ENCODE data around the gene PDZRN4. TPM values are rescaled to one million over a fixed set of nuclear protein-coding genes. Genes with fewer than 3 reads are reported as not detected.
A peak's percentile ranks its signal among the peaks of the same experiment; 100 is the strongest.
"Not testable (repeated sequence)": the region's sequence is repeated elsewhere in the genome, so short reads cannot be mapped to it uniquely, and the experiment has no call there.

The PDZRN4 gene
- total and polyA plus RNA-seq, 12 donors, result 0.28 to 2.3 (median 1.0) TPM

GRCh38 chr12:41274643-41275042 is 86.5 kb downstream of the PDZRN4 start:
- H3K27ac ChIP-seq, result no peak overlapping the region
- intact Hi-C loops (cut with DNase I), result loop anchor here in 1 of 2 donors (10.0 kb wide), 1 partner anchor 750 kb away; no protein-coding TSS in a partner anchor
- no peaks in the 10 kb centered on the region for H3K9me3 ChIP-seq (replicated peaks in 1 of 3)
- TF ChIP-seq CTCF (IDR thresholded peaks at IDR 0.05), result no peak
- no peak for TF ChIP-seq POLR2A (IDR thresholded peaks at IDR 0.05)
- no peaks in the 10 kb centered on the region for H3K36me3 ChIP-seq (replicated peaks in 1 of 2)
- DNase-seq, result no peak
- H3K4me3 ChIP-seq, result no peak overlapping the region
- H3K4me1 ChIP-seq (replicated peaks in 1 of 2), result peaks cover 0 to 8% of the 10 kb centered on the region in 2 donors
- 50 to 58% (median 54%) methylated on average over 2 of the region's 2 CpGs for WGBS, 4 donors
- no peaks in the 10 kb centered on the region for H3K27me3 ChIP-seq

GRCh38 chr12:41277100-41277945 is 89.2 kb downstream of the PDZRN4 start:
- WGBS, 4 donors, result 37 to 44% (median 39%) methylated on average over 15 of the region's 15 CpGs
- H3K9me3 ChIP-seq (replicated peaks in 1 of 3), result no peaks in the 10 kb centered on the region
- no peak overlapping the region for H3K4me3 ChIP-seq
- no peak for TF ChIP-seq POLR2A (IDR thresholded peaks at IDR 0.05)
- peak; percentile 30 to 66 (median 49) for TF ChIP-seq CTCF (IDR thresholded peaks at IDR 0.05)
- no peak overlapping the region for H3K27ac ChIP-seq
- H3K27me3 ChIP-seq, result no peaks in the 10 kb centered on the region
- H3K4me1 ChIP-seq (replicated peaks in 1 of 2), result peaks cover 0 to 8% of the 10 kb centered on the region in 2 donors
- H3K36me3 ChIP-seq (replicated peaks in 1 of 2), result no peaks in the 10 kb centered on the region
- intact Hi-C loops (cut with DNase I), result loop anchor here in 1 of 2 donors (10.0 kb wide), 1 partner anchor 747 kb away; no protein-coding TSS in a partner anchor
- DNase-seq, result peak in 4 of 7 donors; percentile 19 to 31 (median 22)

DNA sequence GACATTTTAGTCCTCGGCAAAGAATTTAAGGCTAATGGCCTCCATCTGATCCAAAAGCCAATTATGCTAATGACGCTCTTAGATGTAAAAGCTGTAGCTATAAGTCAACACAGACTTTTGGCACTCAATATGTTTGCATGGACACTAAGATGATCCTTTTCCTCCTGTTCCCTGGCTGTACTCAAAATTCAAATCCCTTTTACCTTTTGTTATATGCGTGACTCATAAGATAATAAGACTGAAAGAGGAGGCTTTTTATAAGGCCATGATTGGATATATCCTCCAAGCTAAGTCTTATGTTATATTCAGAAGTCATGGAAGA is 89.8 kb downstream of the PDZRN4 start:
- DNase-seq, result no peak
- no peak for TF ChIP-seq CTCF (IDR thresholded peaks at IDR 0.05)
- no peak for TF ChIP-seq POLR2A (IDR thresholded peaks at IDR 0.05)
- intact Hi-C loops (cut with DNase I), result loop anchor here in 1 of 2 donors (10.0 kb wide), 1 partner anchor 747 kb away; no protein-coding TSS in a partner anchor
- Histone ChIP-seq H3K4me1 (replicated peaks in 1 of 2) (peaks cover 0 to 8% of the 10 kb centered on the region in 2 donors), H3K4me3 (no peak overlapping the region), H3K9me3 (replicated peaks in 1 of 3) (no peaks in the 10 kb centered on the region), H3K36me3 (replicated peaks in 1 of 2) (no peaks in the 10 kb centered on the region), H3K27ac (no peak overlapping the region), H3K27me3 (no peaks in the 10 kb centered on the region)
- WGBS, 4 donors, result 88 to 94% (median 92%) methylated on average over 3 of the region's 3 CpGs

DNA sequence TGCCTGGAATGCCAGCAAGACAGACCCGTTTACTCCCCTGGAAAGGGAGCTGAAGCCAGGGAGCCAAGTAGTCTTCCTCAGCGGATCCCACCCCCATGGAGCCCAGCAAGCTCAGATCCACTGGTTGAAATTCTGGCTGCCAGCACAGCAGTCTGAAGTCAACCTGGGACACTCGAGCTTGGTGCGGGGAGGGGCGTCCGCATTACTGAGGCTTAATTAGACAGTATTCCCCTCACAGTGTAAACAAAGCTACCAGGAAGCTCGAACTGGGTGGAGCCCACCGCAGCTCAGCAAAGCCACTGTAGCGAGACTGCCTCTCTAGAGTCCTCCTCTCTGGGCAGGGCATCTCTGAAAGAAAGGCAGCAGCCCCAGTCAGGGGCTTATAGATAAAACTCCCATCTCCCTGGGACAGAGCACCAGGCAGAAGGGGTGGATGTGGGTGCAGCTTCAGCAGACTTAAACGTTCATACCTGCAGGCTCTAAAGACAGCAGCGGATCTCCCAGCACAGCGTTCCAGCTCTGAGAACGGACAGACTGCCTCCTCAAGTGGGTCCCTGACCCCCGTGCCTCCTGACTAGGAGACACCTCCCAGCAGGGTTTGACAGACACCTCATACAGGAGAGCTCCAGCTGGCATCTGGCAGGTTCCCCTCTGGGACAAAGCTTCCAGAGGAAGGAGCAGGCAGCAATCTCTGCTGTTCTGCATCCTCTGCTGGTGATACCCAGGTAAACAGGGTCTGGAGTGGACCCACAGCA is 92.4 kb downstream of the PDZRN4 start:
- H3K27me3 ChIP-seq; H3K4me3 ChIP-seq; H3K9me3 ChIP-seq (replicated peaks in 1 of 3); H3K4me1 ChIP-seq (replicated peaks in 1 of 2); H3K27ac ChIP-seq; H3K36me3 ChIP-seq (replicated peaks in 1 of 2); DNase-seq; intact Hi-C loops (cut with DNase I): not testable (repeated sequence)
- 65 to 89% (median 87%) methylated on average over 12 to 14 of the region's 14 CpGs for WGBS, 4 donors

DNA sequence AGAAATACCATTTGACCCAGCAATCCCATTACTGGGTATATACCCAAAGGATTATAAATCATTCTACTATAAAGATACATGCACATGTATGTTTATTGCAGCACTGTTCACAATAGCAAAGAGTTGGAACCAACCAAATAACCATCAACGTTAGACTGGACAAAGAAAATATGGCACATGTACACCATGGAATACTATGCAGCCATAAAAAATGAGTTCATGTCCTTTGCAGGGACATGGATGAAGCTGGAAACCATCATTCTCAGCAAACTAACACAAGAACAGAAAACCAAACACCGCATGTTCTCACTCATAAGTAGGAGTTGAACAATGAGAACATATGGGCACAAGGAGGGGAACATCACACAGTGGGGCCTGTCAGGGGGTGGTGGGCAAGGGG is 97.3 kb downstream of the PDZRN4 start:
- DNase-seq; H3K27me3 ChIP-seq; H3K4me3 ChIP-seq; H3K27ac ChIP-seq; intact Hi-C loops (cut with DNase I); H3K9me3 ChIP-seq (replicated peaks in 1 of 3); H3K36me3 ChIP-seq (replicated peaks in 1 of 2); H3K4me1 ChIP-seq (replicated peaks in 1 of 2): not testable (repeated sequence)
- 82 to 89% (median 88%) methylated on average over 2 of the region's 2 CpGs for WGBS, 4 donors

Measured in adrenal gland (tissue), 12 donors.